AG10803 (cell line): ENCODE results near the gene GPRC5D.
A peak's percentile ranks its signal among the peaks of the same experiment; 100 is the strongest.

Source experiments
- DNase-seq: peaks from one replicate; pipeline ENCODE4 v3.0.0; 2010; ENCODE audit warnings: low read depth
- H3K4me3 ChIP-seq: 2 replicates; pipeline ENCODE4 v1.5.1; 2011; ENCODE audit warnings: mild to moderate bottlenecking, low read length, control low read depth
- TF ChIP-seq, protein P1 (sequence below): conservative IDR thresholded peaks from 2 replicates; pipeline ENCODE4 v1.5.1; 2011; ENCODE audit warnings: mild to moderate bottlenecking, low read length, control low read depth, inconsistent platforms

GPRC5D gene

DNA sequence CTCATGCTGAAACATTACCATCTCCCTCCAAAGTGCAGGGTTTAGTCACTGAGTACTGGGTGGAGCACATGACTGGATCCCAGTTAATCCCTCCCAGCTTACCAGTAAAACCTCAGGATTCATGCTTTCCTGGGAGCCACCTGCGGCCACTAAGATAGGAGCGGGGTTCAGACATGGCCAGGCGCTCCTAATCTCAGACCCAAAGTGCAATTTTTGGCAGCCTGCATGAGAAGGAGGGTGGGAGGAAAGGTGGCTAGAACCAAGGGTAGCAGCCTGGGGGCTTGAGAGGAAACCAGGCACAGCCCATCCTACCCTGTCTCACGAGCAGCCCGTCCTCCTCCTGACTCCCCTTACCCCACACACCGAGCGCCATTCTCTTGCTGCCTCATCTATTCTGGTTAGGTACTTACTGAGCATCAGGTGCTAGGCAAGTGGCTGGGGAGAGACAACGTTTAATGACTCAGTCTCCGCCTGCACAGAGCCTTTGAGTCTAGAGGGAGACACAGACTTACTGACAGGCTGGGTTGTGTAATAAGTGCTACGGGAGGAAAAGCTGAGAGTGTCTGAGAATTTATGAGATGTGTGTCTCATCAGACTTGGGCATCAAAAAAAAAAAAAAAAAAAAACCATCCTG, 50.7 kb downstream of the GPRC5D start:
- H3K4me3 ChIP-seq: peak overlapping the region; percentile 42
- peak; percentile 91 for DNase-seq
- TF ChIP-seq, protein P1, sequence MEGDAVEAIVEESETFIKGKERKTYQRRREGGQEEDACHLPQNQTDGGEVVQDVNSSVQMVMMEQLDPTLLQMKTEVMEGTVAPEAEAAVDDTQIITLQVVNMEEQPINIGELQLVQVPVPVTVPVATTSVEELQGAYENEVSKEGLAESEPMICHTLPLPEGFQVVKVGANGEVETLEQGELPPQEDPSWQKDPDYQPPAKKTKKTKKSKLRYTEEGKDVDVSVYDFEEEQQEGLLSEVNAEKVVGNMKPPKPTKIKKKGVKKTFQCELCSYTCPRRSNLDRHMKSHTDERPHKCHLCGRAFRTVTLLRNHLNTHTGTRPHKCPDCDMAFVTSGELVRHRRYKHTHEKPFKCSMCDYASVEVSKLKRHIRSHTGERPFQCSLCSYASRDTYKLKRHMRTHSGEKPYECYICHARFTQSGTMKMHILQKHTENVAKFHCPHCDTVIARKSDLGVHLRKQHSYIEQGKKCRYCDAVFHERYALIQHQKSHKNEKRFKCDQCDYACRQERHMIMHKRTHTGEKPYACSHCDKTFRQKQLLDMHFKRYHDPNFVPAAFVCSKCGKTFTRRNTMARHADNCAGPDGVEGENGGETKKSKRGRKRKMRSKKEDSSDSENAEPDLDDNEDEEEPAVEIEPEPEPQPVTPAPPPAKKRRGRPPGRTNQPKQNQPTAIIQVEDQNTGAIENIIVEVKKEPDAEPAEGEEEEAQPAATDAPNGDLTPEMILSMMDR: no peak

DNA sequence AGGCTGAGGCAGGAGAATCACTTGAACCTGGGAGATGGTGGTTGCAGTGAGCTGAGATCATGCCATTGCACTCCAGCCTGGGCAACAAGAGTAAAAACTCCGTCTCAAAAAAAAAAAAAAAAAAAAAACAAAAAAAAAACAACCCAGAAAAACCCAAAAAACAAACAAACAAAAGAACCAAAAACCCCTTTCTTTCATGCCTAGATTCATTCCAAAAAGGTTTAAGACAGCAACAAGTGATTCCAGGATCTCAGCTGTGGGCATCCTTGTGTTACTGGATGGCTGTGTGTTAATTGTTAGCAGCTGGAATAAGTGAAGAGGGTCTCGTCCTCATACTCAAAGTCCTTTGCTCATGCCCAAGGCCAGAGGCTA, 51.2 kb downstream of the GPRC5D start:
- DNase-seq: no peak
- H3K4me3 ChIP-seq: no peak overlapping the region
- TF ChIP-seq, protein P1: no peak

DNA sequence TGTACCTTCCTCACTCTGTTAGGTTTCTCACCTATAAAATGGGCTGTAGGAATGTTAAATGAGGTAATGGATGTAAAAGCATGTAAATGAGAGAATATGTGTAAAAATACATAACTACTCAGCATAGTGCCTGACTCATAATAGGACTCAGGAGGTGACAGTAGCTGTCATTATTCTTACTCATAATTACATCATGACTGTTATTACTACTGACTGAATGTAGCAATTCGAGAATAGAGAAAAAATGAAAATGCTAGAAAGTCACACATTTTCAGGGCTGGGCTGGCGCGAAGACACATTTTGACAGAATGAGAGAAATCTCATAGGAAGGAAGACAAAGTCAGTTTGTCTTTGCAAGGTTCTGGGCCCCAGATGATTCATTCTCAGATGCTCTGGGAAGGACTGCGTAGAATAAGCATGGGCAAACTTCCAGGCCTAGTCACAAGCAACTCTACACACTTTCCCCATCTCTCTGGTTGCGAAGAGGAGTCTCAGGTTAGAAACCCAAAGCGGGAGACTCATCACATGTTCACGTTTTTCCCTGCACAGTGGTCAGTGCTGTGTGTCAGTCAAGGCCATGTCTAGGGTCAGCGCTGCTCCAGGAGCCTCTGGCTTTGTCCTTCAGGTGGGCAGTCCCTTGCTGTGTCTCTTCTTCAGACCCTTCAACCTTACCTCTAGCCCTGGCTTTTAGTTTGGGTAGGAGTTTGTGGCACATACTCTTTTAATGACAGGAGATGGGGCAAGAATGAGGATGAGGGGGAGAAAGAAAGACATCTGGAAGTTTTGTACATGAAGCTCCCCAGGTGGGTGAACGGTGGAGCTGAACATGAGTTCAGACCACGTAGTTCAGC, 52.2 kb downstream of the GPRC5D start:
- H3K4me3 ChIP-seq: no peak overlapping the region
- TF ChIP-seq, protein P1: no peak
- DNase-seq: peak; percentile 95

DNA sequence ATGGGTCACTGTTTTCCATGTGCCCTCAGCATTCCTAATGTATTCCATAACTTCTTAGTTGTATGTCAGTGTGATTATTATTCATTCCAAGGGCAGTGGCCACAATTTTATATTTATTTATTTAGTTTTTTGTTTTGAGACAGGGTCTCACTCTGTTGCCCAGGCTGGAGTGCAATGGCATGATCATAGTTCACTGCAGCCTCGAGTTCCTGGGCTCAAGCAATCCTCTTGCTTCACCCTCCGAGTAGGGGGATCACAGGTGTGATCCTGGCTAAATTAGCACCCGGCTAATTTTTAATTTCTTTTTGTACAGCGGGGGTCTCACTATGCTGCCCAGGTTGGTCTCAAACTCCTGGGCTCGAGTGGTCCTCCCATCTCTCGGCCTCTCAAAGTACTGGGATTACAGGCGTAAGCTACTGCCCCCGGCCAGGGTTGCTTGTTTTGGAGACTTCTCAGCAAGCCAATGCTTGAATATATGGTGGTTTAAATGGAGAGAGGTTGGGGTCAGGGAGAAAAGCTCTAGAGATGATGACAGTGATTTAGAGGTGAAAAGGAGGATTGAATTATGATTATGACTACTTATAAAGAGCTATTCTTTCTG, 53.0 kb downstream of the GPRC5D start:
- DNase-seq: no peak
- TF ChIP-seq, protein P1: no peak

DNA sequence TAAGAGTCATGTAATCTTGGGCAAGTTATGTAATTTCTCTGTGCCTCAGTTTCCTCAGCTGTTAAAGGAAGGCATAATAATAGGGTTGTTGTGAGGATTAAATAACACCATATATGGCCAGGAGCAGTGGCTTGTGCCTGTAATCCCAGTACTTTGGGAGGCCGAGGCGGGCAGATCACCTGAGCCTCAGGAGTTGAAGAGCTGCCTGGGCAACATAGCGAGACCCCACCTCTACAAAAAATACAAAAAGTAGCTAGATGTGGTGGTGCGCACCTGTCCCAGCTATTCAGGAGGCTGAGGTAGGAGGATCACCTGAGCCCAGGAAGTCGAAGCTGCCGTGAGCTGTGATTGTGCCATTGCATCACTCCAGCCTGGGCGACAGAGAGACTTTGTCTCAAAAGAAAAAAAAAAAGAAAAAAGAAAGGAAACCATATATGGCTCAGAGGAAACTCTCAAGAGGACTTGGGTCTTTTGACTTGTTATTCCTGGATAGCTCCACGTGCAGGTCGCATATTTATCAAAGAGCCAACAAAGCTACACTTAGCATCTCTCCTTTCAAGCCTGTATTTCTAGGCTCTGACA, 53.7 kb downstream of the GPRC5D start:
- no peak for DNase-seq
- H3K4me3 ChIP-seq: no peak overlapping the region
- TF ChIP-seq, protein P1: no peak

More for the DNA sequence above, 53.0 kb downstream of the GPRC5D start:
- H3K4me3 ChIP-seq: no peak overlapping the region

DNA sequence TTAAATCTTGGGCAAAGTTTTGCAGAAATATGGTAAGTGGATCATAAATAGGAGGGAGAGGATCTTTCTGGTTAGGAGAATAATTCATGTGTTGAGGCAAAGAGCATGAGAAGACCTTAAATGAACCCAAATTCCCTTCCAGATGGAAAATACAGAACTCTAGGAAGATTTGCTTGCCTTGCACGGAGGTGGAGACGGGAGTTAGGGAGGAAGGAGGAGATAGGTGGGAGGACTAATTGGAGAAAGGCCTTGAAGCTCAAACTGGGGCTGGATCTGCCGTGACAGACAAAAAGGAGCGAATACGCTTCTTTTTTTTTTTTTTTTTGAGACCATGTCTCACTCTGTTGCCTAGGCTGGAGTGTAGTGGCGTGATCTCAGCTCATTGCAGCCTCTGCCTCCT, 54.7 kb downstream of the GPRC5D start:
- DNase-seq: no peak
- no peak overlapping the region for H3K4me3 ChIP-seq
- TF ChIP-seq, protein P1: no peak
